K562 (cell line): ENCODE measurements around the gene TTC23L. TPM values are rescaled to one million over a fixed set of nuclear protein-coding genes. Genes with fewer than 3 reads are reported as not detected.

ENCODE experiments used
- CBX5 ChIP-seq: IDR thresholded peaks from 2 replicates; pipeline ENCODE4 v1.6.1; 2014; ENCODE audit warnings: low read depth, borderline replicate concordance
- DPF2 ChIP-seq: fragments of 450-650 bp; IDR thresholded peaks from 2 replicates; pipeline ENCODE4 v1.6.1; 2016
- HMBOX1 ChIP-seq: sonication (generic); IDR thresholded peaks from 2 replicates; pipeline ENCODE4 v1.6.1; 2016
- PATZ1 ChIP-seq: fragments of 250-450 bp; sonication (Bioruptor Pico); IDR thresholded peaks from 2 replicates; pipeline ENCODE4 v1.5.0; 2020; ENCODE audit warnings: mild to moderate bottlenecking, borderline replicate concordance
- POLR2A ChIP-seq: fragments of 450-650 bp; conservative IDR thresholded peaks from 2 replicates; pipeline ENCODE4 v1.6.1; 2016
- PURB ChIP-seq: sonication (generic); formaldehyde crosslinking; IDR thresholded peaks from 2 replicates; pipeline ENCODE4 v1.9.0; 2021; ENCODE audit warnings: low read depth, mild to moderate bottlenecking, missing genetic modification reagents
- SUPT5H ChIP-seq: fragments of 450-650 bp; IDR thresholded peaks from 2 replicates; pipeline ENCODE4 v1.6.1; 2016
- THAP7 ChIP-seq: fragments of 250-450 bp; sonication (Bioruptor Pico); IDR thresholded peaks from 2 replicates; pipeline ENCODE4 v1.5.0; 2021
- TRIM24 ChIP-seq, 2 experiments: fragments of 450-650 bp; IDR thresholded peaks; 2 replicates each; pipeline ENCODE4 v1.6.1; 2016
- ZNF324 ChIP-seq: fragments of 250-450 bp; sonication (Bioruptor Pico); IDR thresholded peaks from 2 replicates; pipeline ENCODE4 v1.4.0; 2020; ENCODE audit warnings: mild to moderate bottlenecking
- ZNF444 ChIP-seq: fragments of 250-450 bp; sonication (Bioruptor Pico); IDR thresholded peaks from 2 replicates; pipeline ENCODE4 v1.4.0; 2020; ENCODE audit warnings: mild to moderate bottlenecking, moderate library complexity
- polyA plus RNA-seq, 8 experiments: library from polyadenylated mRNA; depleted of rRNA in 4 of 8; stranded (reverse) in 5 of 8; unstranded in 3 of 8; fragments of >200 nt; fragmentation: Nextera tagmentation in 2 of 8; fragmentation: Illumina TruSeq in 1 of 8; extraction: Ambion mirVana in 2 of 8; extraction: Trizol in 1 of 8; gene quantifications; 2 replicates each; pipeline versions ENCODE4 v1.2.1 to v1.2.3, GENCODE V29; 2011 to 2014; ENCODE audit warnings: inconsistent platforms in 1 of 8, missing spikeins in 1 of 8
- total RNA-seq, 7 experiments: library from RNA; depleted of rRNA in 6 of 7; stranded (reverse); fragments of >200 nt in 6 of 7; fragmentation: Illumina TruSeq in 2 of 7; extraction: Trizol in 2 of 7; gene quantifications; 2 replicates each; pipeline versions ENCODE4 v1.2.1 to v1.2.3, GENCODE V29; 2011 to 2021; ENCODE audit warnings: low replicate concordance in 1 of 7
- TF ChIP-seq, protein P1 (sequence below): fragments of 450-650 bp; IDR thresholded peaks from 2 replicates; pipeline ENCODE4 v1.6.1; 2016
- TF ChIP-seq, protein P2 (sequence below), 2 experiments: fragments of 450-650 bp; IDR thresholded peaks; 2 replicates each; pipeline ENCODE4 v1.6.1; 2016; ENCODE audit warnings: mild to moderate bottlenecking in 2 of 2, borderline replicate concordance in 1 of 2, low read depth in 1 of 2, moderate library complexity in 1 of 2

Gene TTC23L
- total and polyA plus RNA-seq, 9 of the 15 experiments (the other 6 are each of a cell fraction or from before 2014, with no cell fraction given) = 0.03 to 0.32 (median 0.14) TPM; not detected in 2

DNA sequence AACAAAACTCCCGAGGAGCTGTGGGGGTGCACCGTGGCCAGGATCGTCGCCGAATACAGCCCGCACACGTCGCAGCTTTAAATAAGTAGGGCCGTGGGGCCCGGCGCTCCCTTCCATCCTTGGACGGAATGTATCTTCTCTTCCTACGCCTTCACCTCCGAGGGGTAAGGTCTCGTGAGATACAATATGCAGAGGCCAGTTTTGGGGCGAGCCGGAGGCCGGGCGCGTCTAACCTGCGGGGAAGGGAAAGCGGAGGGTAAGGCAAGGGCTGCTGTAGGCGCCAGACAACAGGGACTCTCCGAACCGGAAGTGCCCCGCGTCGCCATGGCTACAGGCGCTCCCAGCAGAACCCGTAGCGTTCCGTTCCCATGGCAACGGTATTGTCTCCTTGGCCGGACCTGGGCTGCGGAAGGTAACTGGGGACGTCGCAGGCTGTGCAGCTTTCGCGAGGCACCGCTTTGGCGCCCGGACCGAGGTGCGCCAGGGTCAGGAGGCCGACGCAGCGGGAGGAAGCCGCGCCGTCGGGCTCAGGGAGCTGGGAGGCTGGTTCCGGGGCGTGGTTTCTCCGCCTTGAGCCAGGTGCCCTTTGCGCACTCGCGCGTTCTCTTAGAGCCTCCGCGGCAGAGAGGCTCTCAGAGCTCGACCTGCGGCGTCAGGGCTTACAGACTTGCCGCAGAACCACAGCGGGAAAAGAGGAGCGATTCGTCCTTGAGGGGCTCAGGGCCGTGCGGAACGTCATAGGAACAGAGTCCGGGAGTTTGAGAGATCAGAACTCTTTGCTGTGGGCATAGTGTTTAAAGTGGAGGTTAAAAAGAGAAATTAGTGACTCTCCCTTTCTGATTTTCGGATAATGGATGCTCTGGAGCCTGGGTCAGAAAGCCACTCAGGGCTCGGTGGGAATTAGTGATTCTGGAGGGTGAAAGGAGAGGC, at the start of gene TTC23L (continued):
- TF ChIP-seq PURB (CRISPR knock-in tag) = no peak
- TF ChIP-seq, protein P1, sequence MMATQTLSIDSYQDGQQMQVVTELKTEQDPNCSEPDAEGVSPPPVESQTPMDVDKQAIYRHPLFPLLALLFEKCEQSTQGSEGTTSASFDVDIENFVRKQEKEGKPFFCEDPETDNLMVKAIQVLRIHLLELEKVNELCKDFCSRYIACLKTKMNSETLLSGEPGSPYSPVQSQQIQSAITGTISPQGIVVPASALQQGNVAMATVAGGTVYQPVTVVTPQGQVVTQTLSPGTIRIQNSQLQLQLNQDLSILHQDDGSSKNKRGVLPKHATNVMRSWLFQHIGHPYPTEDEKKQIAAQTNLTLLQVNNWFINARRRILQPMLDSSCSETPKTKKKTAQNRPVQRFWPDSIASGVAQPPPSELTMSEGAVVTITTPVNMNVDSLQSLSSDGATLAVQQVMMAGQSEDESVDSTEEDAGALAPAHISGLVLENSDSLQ = no peak
- TF ChIP-seq TRIM24 (IDR thresholded peaks at IDR 0.05) = peak in 1 of 2 experiments; percentile 89; a peak in 2 of 4 replicates
- TF ChIP-seq SUPT5H = peak; percentile 76
- TF ChIP-seq ZNF324 = no peak
- TF ChIP-seq HMBOX1 = no peak
- no peak for TF ChIP-seq THAP7 (CRISPR knock-in tag)
- no peak for TF ChIP-seq DPF2
- no peak for TF ChIP-seq PATZ1 (CRISPR knock-in tag)
- TF ChIP-seq, protein P2, sequence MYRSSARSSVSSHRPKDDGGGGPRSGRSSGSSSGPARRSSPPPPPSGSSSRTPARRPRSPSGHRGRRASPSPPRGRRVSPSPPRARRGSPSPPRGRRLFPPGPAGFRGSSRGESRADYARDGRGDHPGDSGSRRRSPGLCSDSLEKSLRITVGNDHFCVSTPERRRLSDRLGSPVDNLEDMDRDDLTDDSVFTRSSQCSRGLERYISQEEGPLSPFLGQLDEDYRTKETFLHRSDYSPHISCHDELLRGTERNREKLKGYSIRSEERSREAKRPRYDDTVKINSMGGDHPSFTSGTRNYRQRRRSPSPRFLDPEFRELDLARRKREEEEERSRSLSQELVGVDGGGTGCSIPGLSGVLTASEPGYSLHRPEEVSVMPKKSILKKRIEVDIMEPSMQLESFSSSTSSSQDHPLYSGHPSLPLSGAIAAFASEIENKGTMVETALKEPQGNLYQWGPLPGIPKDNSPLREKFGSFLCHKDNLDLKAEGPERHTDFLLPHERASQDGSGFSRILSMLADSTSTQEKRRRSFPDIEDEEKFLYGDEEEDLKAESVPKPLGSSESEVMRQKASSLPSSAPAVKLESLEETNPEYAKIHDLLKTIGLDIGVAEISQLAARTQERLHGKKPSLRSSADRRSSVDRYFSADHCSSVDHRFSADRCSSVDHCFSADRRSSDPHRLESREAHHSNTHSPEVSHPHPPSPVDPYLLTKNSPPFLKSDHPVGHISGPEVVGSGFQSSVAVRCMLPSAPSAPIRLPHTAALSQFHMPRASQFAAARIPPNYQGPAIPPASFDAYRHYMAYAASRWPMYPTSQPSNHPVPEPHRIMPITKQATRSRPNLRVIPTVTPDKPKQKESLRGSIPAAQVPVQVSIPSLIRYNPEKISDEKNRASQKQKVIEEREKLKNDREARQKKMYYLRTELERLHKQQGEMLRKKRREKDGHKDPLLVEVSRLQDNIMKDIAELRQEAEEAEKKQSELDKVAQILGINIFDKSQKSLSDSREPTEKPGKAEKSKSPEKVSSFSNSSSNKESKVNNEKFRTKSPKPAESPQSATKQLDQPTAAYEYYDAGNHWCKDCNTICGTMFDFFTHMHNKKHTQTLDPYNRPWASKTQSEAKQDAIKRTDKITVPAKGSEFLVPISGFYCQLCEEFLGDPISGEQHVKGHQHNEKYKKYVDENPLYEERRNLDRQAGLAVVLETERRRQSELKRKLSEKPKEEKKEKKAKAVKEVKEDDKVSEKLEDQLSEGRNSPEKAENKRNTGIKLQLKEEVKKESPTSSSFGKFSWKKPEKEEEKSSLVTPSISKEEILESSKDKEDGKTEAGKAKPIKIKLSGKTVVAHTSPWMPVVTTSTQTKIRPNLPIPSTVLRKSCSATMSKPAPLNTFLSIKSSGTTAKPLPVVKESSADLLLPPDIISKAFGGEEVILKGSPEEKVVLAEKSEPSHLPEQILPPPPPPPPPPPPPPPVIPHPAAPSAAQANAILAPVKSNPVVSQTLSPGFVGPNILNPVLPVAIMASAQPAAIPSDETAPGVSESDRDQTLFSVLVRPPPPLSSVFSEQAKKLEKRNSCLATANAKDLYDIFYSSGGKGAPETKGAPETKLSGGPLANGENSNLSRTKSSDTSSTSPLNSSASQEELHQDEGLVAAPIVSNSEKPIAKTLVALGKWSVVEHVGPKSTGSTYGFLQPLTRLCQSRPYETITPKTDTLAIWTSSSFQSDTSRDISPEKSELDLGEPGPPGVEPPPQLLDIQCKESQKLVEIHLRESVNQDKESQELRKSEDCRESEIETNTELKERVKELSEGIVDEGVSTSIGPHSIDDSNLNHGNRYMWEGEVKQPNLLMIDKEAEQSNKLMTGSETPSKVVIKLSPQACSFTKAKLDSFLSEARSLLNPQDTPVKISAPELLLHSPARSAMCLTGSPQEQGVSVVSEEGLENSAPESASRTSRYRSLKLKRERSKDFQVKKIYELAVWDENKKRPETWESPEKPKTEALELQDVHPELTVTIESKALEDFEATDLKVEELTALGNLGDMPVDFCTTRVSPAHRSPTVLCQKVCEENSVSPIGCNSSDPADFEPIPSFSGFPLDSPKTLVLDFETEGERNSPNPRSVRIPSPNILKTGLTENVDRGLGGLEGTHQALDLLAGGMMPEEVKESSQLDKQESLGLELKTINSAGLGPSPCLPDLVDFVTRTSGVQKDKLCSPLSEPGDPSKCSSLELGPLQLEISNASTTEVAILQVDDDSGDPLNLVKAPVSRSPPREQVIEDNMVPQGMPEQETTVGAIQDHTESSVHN (IDR thresholded peaks at IDR 0.05; ENCODE audit: borderline replicate concordance in 1 of 2, low read depth in 1 of 2) = no peak
- TF ChIP-seq ZNF444 = no peak
- TF ChIP-seq POLR2A = peak; percentile 85
- no peak for TF ChIP-seq CBX5
